ENCODE results near the gene C3orf80. TPM values are rescaled to one million over a fixed set of nuclear protein-coding genes. Genes with fewer than 3 reads are reported as not detected.

C3orf80 gene
- total RNA-seq, 1 experiment from 2014 or later, result 0.13 TPM

GRCh38 chr3:160218136-160218535 lies 7.1 kb upstream of the C3orf80 start:
- Histone ChIP-seq H2BK5ac (ENCODE audit: insufficient read length, low read length) (no peak overlapping the region), H3K9me3 (ENCODE audit: control insufficient read depth, low read depth, low read length) (no peaks in the 10 kb centered on the region), H4K20me1 (ENCODE audit: control insufficient read depth, insufficient read depth, insufficient read length) (no peaks in the 10 kb centered on the region), H3K9ac (ENCODE audit: extremely low read depth, insufficient read length, low read length) (no peak overlapping the region), H3K27me3 (ENCODE audit: insufficient read depth, low read length) (peaks cover 1% of the 10 kb centered on the region; the same call in 1 of the 2 replicates), H2BK15ac (ENCODE audit: low read depth, low read length) (no peak overlapping the region), H4K8ac (replicated peaks; ENCODE audit: insufficient read length, low read depth, low read length) (no peak overlapping the region), H3T11ph (ENCODE audit: low read length) (no peak overlapping the region), H3K18ac (ENCODE audit: insufficient read length, low read depth, low read length) (no peak overlapping the region), H2AK5ac (ENCODE audit: insufficient read length, low read length) (no peak overlapping the region), H3K14ac (ENCODE audit: insufficient read depth, low read length) (no peak overlapping the region), H2BK120ac (ENCODE audit: low read depth, low read length, poor library complexity, severe bottlenecking) (no peak overlapping the region), H3K27ac (ENCODE audit: insufficient read length, low read depth, low read length) (no peak overlapping the region), H2BK20ac (ENCODE audit: low read depth, low read length, poor library complexity, severe bottlenecking) (no peak overlapping the region), H2AFZ (ENCODE audit: low read length) (no peak overlapping the region), H3K4ac (ENCODE audit: low read depth, low read length) (no peak overlapping the region), H3K79me2 (ENCODE audit: insufficient read depth, low read length) (no peaks in the 10 kb centered on the region), H3K4me1 (ENCODE audit: insufficient read depth, low read length) (no peaks in the 10 kb centered on the region; the same call in 1 of the 2 replicates), H3K23ac (ENCODE audit: insufficient read length, low read depth, low read length) (no peak overlapping the region), H3K79me1 (ENCODE audit: insufficient read depth, low read depth, low read length, poor library complexity, severe bottlenecking) (no peaks in the 10 kb centered on the region), H4K5ac (ENCODE audit: insufficient read length, low read depth, low read length) (no peak overlapping the region), H3K56ac (ENCODE audit: insufficient read length, low read depth, low read length) (no peak overlapping the region), H2BK12ac (ENCODE audit: insufficient read length, low read depth, low read length) (no peak overlapping the region), H4K91ac (ENCODE audit: insufficient read length, low read depth, low read length) (no peak overlapping the region), H3K4me2 (ENCODE audit: insufficient read depth, insufficient read length, low read length) (no peak overlapping the region), H3K23me2 (ENCODE audit: insufficient read length, low read depth, low read length, poor library complexity, severe bottlenecking) (no peaks in the 10 kb centered on the region)
- Mint-ChIP-seq H3K36me3 (ENCODE audit: insufficient read depth in 1 of 3, low read depth in 3 of 3) (no peaks in the 10 kb centered on the region), H3K9me3 (no peaks in the 10 kb centered on the region), H3K4me3 (no peak overlapping the region), H3K4me1 (peaks cover 3 to 6% of the 10 kb centered on the region in 2 experiments), H3K27ac (no peak overlapping the region; a peak in 1 of 7 replicates), H3K27me3 (ENCODE audit: low read depth) (peaks cover 35% of the 10 kb centered on the region)
- TF ChIP-seq CTCF (conservative IDR thresholded peaks at IDR 0.05), result no peak
- DNase-seq, result no peak
- WGBS (ENCODE audit: extremely low coverage, insufficient read length, low lambda C conversion rate), result no CpG with 5 or more reads among the region's 3 CpGs
